CD4-positive, CD25-positive, alpha-beta regulatory T cell (primary cell): ENCODE data around the gene PLEKHH3. TPM values are rescaled to one million over a fixed set of nuclear protein-coding genes. Genes with fewer than 3 reads are reported as not detected.
"Not testable (repeated sequence)": the region's sequence is repeated elsewhere in the genome, so short reads cannot be mapped to it uniquely, and the experiment has no call there.

ENCODE experiments used
- ATAC-seq, 2 donors: fragments of 150-1000 bp; cut with Tn5 transposase; one replicate each; pipeline ENCODE4 v1.10.0; 2021; ENCODE audit warnings: low read depth in 2 of 2, moderate number of reproducible peaks in 2 of 2, moderate library complexity in 1 of 2
- DNase-seq, 3 donors: peaks; one replicate each; pipeline versions ENCODE4 v3.0.0 to v3.0.0-alpha.2; 2012 to 2022; ENCODE audit warnings: mixed read lengths in 1 of 3
- H3K27ac ChIP-seq: one replicate; pipeline ENCODE4 v1.7.0; 2013; ENCODE audit warnings: mild to moderate bottlenecking, low read length; ENCODE audit not compliant: insufficient read depth, poor library complexity, severe bottlenecking
- H3K27me3 ChIP-seq: one replicate; pipeline ENCODE4 v1.7.0; 2013; ENCODE audit warnings: low read length; ENCODE audit not compliant: control insufficient read depth, insufficient read depth
- H3K36me3 ChIP-seq: one replicate; pipeline ENCODE4 v1.7.0; 2013; ENCODE audit warnings: mild to moderate bottlenecking, low read length, moderate library complexity; ENCODE audit not compliant: control insufficient read depth, insufficient read depth
- H3K4me1 ChIP-seq: 2 replicates; pipeline ENCODE4 v1.7.0; 2013; ENCODE audit warnings: mild to moderate bottlenecking, low read length; ENCODE audit not compliant: insufficient read depth, control insufficient read depth, poor library complexity, severe bottlenecking
- H3K4me3 ChIP-seq: one replicate; pipeline ENCODE4 v1.7.0; 2013; ENCODE audit warnings: low read depth, mild to moderate bottlenecking, low read length, moderate library complexity
- H3K9me3 ChIP-seq, 2 experiments: 1 replicate in 1 of 2; 2 replicates in 1 of 2; pipeline ENCODE4 v1.7.0; 2013; ENCODE audit warnings: low read length in 2 of 2, mild to moderate bottlenecking in 1 of 2, moderate library complexity in 1 of 2; ENCODE audit not compliant: control insufficient read depth in 2 of 2
- H3K27ac Mint-ChIP-seq, 3 donors: one replicate each; pipeline ENCODE4 v1.8.0; 2020 to 2022; ENCODE audit warnings: mild to moderate bottlenecking in 3 of 3, mixed read lengths in 3 of 3, moderate library complexity in 2 of 3
- H3K27me3 Mint-ChIP-seq: one replicate; pipeline ENCODE4 v1.8.0; 2022; ENCODE audit warnings: mild to moderate bottlenecking, mixed read lengths
- H3K36me3 Mint-ChIP-seq: one replicate; pipeline ENCODE4 v1.8.0; 2020; ENCODE audit warnings: mixed read lengths
- H3K4me1 Mint-ChIP-seq, 4 donors: one replicate each; pipeline ENCODE4 v1.8.0; 2020 to 2022; ENCODE audit warnings: mixed read lengths in 4 of 4, mild to moderate bottlenecking in 1 of 4
- H3K4me3 Mint-ChIP-seq, 4 donors: one replicate each; pipeline ENCODE4 v1.8.0; 2020 to 2022; ENCODE audit warnings: mild to moderate bottlenecking in 4 of 4, mixed read lengths in 4 of 4, moderate library complexity in 3 of 4
- H3K9me3 Mint-ChIP-seq, 7 donors: one replicate each; pipeline ENCODE4 v1.8.0; 2020 to 2022; ENCODE audit warnings: mixed read lengths in 7 of 7, mild to moderate bottlenecking in 3 of 7, moderate library complexity in 2 of 7
- polyA plus RNA-seq, 4 donors: library from polyadenylated mRNA; unstranded; fragments of 300-500 nt; fragmentation: Illumina TruSeq; gene quantifications; one replicate each; pipeline ENCODE4 v1.2.3, GENCODE V29; 2021
- total RNA-seq: library from RNA; stranded (reverse); gene quantifications from one replicate; pipeline ENCODE4 v1.2.3, GENCODE V29; 2022

The PLEKHH3 gene
- total and polyA plus RNA-seq, 5 donors from 2014 or later = 0.38 to 4.8 (median 0.89) TPM

DNA sequence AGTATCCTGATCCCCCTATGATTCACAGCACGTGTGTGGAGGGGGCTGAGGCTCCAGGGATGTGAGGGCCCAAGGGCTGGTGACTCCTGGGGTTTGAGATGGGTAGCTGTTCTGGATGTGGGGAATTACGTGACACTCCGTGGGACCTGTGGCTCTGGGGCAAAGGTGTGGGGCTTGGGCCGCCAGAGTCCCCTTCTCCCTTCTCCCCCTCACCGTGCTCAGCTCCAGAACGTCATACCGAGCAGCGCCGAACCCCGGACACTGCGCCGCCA lies 7.2 kb downstream of the PLEKHH3 start:
- Histone ChIP-seq H3K4me1 (peaks cover 26% of the 10 kb centered on the region), H3K36me3 (no peaks in the 10 kb centered on the region), H3K4me3 (no peak overlapping the region), H3K9me3 (no peaks in the 10 kb centered on the region), H3K27ac (no peak overlapping the region), H3K27me3 (peaks cover under 1% of the 10 kb centered on the region)
- Mint-ChIP-seq H3K27me3 (peaks cover 32% of the 10 kb centered on the region), H3K4me1 (peaks cover 6 to 25% (median 16%) of the 10 kb centered on the region in 4 donors), H3K4me3 (peak overlapping the region in 2 of 4 donors; percentile 63 to 71), H3K9me3 (peaks cover 0 to 4% (median 0%) of the 10 kb centered on the region in 7 donors), H3K36me3 (peaks cover 16% of the 10 kb centered on the region), H3K27ac (no peak overlapping the region)
- no peak for ATAC-seq
- no peak for DNase-seq

DNA sequence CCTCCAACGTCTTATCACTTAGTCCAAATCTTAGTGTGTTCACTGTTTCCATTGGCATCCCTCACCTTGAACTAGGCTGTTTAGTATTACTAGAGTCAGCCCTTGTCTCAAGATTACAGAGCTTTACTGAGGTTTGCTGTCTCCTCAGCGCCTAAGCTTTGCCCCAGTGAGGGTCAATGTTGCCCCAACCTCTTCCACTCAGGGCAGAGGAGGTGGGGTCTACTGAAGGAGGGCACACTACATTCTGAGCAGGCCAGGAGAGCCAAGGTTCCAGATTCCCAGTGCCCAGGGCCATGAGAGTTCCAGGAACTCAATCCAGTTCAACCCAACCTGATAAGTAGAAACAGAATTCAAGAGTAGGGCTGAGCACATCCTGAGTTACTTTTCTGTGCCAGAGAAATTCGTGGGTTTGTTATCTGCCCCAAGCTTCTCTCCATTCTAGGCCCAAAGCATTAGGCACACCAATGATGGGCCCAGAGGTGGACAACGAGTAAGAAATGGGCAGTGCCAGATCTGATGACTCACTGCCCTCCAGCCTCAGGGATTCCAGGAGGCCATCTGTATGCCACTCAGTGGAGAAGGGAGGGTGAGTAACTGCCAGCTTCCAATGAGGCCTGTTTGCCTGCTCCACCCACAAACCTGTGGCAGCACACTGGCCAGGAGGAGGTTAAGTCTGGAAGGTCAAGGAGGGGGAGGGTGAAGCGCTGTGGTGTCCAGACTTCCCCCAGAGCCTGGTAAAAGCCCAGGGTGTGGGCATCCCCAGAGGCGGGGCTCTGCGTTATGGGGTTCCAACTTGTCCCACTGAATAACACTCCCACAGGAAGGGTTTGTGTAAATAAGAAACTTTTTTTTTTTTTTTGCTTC lies 9.5 kb downstream of the PLEKHH3 start:
- ATAC-seq = no peak
- H3K36me3 ChIP-seq = no peaks in the 10 kb centered on the region
- no peak overlapping the region for H3K4me3 ChIP-seq
- Mint-ChIP-seq H3K36me3 (peaks cover 26% of the 10 kb centered on the region), H3K9me3 (peaks cover 0 to 2% (median 0%) of the 10 kb centered on the region in 7 donors), H3K27me3 (peaks cover 26% of the 10 kb centered on the region), H3K4me1 (peaks cover 6 to 19% (median 11%) of the 10 kb centered on the region in 4 donors), H3K4me3 (peak overlapping the region in 1 of 4 donors; percentile 72), H3K27ac (peak overlapping the region in 1 of 3 donors; percentile 71)
- no peak overlapping the region for H3K27ac ChIP-seq
- H3K27me3 ChIP-seq = no peaks in the 10 kb centered on the region
- DNase-seq = no peak
- H3K9me3 ChIP-seq = no peaks in the 10 kb centered on the region
- peaks cover 15% of the 10 kb centered on the region for H3K4me1 ChIP-seq

DNA sequence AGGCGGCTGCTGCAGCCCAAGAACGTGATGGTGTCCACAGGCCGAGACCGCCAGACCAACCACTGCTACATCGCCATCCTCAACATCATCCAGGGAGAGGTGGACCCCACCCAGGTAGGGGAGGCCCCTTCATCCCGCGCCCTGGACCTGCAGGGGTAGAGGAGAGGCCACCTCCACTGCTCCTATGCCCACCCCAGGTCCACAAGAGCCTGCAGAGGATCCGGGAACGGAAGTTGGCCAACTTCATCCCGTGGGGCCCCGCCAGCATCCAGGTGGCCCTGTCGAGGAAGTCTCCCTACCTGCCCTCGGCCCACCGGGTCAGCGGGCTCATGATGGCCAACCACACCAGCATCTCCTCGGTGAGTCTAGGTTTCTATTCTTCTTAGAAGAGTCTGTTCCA lies 10.7 kb downstream of the PLEKHH3 start:
- not testable (repeated sequence) for H3K4me3 ChIP-seq

DNA sequence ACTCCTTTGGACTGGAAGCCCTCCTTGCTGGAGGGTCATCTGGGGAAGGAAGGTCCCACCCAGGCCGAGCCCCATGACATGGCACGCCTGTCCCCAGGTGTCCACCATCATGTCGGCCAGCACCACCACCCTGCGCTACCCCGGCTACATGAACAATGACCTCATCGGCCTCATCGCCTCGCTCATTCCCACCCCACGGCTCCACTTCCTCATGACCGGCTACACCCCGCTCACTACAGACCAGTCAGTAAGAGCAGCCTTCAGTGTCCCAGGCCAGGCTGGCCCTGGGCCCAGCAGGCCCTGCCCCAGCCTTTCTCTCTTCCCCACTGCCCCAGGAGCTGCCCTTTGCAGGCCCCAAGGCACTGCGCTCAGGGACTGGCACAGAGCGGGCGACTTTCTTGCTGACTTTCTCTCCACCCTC lies 11.2 kb downstream of the PLEKHH3 start:
- Histone ChIP-seq H3K36me3 (no peaks in the 10 kb centered on the region), H3K4me3 (no peak overlapping the region), H3K4me1 (peaks cover 4% of the 10 kb centered on the region), H3K27ac (no peak overlapping the region), H3K9me3 (no peaks in the 10 kb centered on the region), H3K27me3 (no peaks in the 10 kb centered on the region)
- H3K4me1 Mint-ChIP-seq = peaks cover 0 to 10% (median 4%) of the 10 kb centered on the region in 4 donors
- H3K9me3 Mint-ChIP-seq = no peaks in the 10 kb centered on the region
- DNase-seq = no peak
- ATAC-seq = no peak
- no peak overlapping the region for H3K4me3 Mint-ChIP-seq
- peaks cover 14% of the 10 kb centered on the region for H3K27me3 Mint-ChIP-seq
- peak overlapping the region in 1 of 3 donors; percentile 25 for H3K27ac Mint-ChIP-seq
- peaks cover 26% of the 10 kb centered on the region for H3K36me3 Mint-ChIP-seq

More for the DNA sequence above, 10.7 kb downstream of the PLEKHH3 start:
- H3K27ac Mint-ChIP-seq, DNase-seq, H3K27ac ChIP-seq, H3K9me3 ChIP-seq, ATAC-seq, H3K27me3 ChIP-seq, H3K9me3 Mint-ChIP-seq, H3K4me1 ChIP-seq, H3K36me3 ChIP-seq: not testable (repeated sequence)
- Mint-ChIP-seq H3K36me3 (peaks cover 26% of the 10 kb centered on the region), H3K4me3 (peak overlapping the region in 1 of 4 donors; percentile 11), H3K27me3 (peaks cover 19% of the 10 kb centered on the region), H3K4me1 (peaks cover 0 to 11% (median 6%) of the 10 kb centered on the region in 4 donors)

DNA sequence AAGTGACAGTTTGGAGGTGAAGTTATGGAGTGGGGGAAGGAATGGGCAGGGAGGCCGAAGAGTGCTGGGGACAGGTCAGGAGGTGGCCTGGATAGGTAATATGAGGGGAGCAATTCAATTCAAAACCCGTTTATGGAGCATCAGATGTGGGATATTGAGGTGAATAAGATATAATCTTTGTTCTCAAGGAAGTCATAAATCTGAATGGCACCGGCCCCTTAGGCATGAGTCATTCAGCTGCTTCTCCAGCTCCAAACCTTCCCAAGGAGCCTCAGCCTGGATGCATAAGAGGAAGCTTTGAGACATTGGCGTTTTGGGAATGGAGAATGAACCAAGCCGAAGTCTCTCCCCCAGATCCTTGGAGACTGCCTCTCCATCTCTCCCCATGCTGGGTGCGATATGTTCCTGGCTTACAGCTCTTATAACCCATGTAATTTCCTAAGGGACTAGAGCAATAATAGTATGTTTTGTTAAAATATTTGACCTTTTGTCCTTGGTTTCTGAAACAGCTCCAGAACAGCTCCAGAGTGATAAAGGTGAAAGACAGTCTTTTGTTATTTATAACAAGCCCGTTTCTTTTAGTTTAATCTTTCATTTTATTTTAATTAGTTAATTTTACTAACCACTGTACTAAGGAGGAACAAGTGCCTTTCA lies 16.0 kb downstream of the PLEKHH3 start:
- no peaks in the 10 kb centered on the region for H3K36me3 ChIP-seq
- Mint-ChIP-seq H3K27me3 (peaks cover 7% of the 10 kb centered on the region), H3K9me3 (no peaks in the 10 kb centered on the region), H3K27ac (no peak overlapping the region), H3K36me3 (peaks cover 16% of the 10 kb centered on the region), H3K4me1 (peaks cover 3 to 24% (median 12%) of the 10 kb centered on the region in 4 donors), H3K4me3 (peak overlapping the region in 3 of 4 donors; percentile 23 to 58 (median 54))
- DNase-seq (no peak), ATAC-seq (no peak)
- no peaks in the 10 kb centered on the region for H3K27me3 ChIP-seq
- H3K9me3 ChIP-seq = no peaks in the 10 kb centered on the region
- H3K4me1 ChIP-seq = peaks cover 15% of the 10 kb centered on the region
- H3K27ac ChIP-seq = no peak overlapping the region
- no peak overlapping the region for H3K4me3 ChIP-seq

DNA sequence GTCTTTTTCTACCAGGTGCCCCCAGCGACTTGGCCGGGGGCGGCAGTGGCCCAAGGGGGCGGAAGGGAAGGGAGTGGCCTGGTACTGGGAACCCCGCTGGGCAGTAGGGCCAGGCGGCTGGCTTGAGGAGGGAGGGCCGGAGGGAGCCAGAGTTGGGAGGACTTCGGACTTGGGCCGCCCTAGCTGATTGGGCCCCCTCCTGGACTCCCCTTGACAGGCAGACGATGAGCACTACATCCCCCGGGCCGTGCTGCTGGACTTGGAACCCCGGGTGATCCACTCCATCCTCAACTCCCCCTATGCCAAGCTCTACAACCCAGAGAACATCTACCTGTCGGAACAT lies 16.9 kb downstream of the PLEKHH3 start:
- H3K27ac ChIP-seq, H3K4me3 ChIP-seq, H3K9me3 Mint-ChIP-seq, H3K9me3 ChIP-seq, ATAC-seq, H3K27me3 ChIP-seq, H3K27me3 Mint-ChIP-seq, DNase-seq, H3K36me3 ChIP-seq: not testable (repeated sequence)
- Mint-ChIP-seq H3K27ac (peak overlapping the region in 1 of 3 donors; percentile 91), H3K4me1 (peaks cover 5 to 24% (median 17%) of the 10 kb centered on the region in 4 donors), H3K36me3 (peaks cover 10% of the 10 kb centered on the region), H3K4me3 (peak overlapping the region; percentile 23 to 92 (median 90))
- peaks cover 15% of the 10 kb centered on the region for H3K4me1 ChIP-seq

DNA sequence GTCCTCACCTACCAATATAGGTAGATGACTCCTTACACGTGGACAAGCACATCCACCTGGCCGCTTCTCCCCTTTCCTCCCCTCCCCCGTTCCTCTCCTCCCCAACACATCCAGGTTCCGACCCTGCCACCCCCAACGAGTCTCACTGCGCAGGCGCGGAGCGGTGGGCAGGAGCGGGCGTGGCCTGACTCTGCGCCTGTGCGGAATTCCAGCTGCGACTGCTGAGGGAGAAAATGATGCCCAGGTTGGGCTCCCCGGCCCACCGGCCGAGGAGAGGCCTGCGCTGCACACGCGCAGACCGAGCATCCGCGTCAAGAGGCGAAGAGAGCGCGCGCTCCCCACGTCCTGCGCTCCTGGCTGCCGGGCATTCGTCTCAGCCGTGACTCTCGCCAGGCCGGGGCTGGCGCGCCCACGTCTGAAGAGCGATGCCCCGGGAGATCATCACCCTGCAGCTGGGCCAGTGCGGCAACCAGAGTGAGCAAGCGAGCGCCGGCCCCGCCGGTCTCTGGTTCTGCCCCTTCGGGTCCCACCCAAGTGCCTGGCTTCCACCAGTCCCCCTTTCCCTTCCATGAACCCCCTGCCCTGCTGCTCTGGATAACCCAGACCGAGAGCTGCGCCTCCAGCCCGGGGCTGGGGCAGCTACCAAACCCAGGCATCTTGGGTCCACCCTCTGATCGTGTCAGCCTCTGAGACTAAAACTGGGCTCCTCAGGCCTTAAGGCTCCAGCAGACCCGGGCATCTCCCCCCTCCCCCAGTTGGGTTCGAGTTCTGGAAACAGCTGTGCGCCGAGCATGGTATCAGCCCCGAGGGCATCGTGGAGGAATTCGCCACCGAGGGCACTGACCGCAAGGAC lies 17.5 kb downstream of the PLEKHH3 start, which contains the start of gene TUBG2:
TUBG2 (plus strand) TSS at position 206 of the 853 bp plus-strand sequence; CDS start at position 426, 220 bp downstream.
- no peaks in the 10 kb centered on the region for H3K9me3 Mint-ChIP-seq
- H3K4me3 Mint-ChIP-seq = peak within 1 kb of the TSS; percentile 89 to 93 (median 91)
- no peaks in the 10 kb centered on the region for H3K36me3 ChIP-seq
- H3K36me3 Mint-ChIP-seq = peaks cover 8% of the 10 kb centered on the region
- DNase-seq (peak; percentile 43 to 61 (median 58)), ATAC-seq (peak; percentile 63 to 71)
- no peaks in the 10 kb centered on the region for H3K27me3 ChIP-seq
- peaks cover 15% of the 10 kb centered on the region for H3K4me1 ChIP-seq
- peak within 1 kb of the TSS in 2 of 3 donors; percentile 89 to 91 for H3K27ac Mint-ChIP-seq
- peak within 1 kb of the TSS; percentile 76 for H3K4me3 ChIP-seq
- no peaks in the 10 kb centered on the region for H3K9me3 ChIP-seq
- H3K27ac ChIP-seq = no peak within 1 kb of the TSS
- peaks cover 14% of the 10 kb centered on the region for H3K27me3 Mint-ChIP-seq
- H3K4me1 Mint-ChIP-seq = peaks cover 5 to 24% (median 17%) of the 10 kb centered on the region in 4 donors
